HepG2 (cell line): ENCODE measurements around the gene C22orf15. TPM values are rescaled to one million over a fixed set of nuclear protein-coding genes. Genes with fewer than 3 reads are reported as not detected.

ENCODE experiments used
- CEBPZ ChIP-seq: IDR thresholded peaks from 2 replicates; pipeline ENCODE4 v1.6.1; 2012; ENCODE audit warnings: low read length, improper control_type of control experiment
- DRAP1 ChIP-seq: IDR thresholded peaks from 2 replicates; pipeline ENCODE4 v1.6.1; 2016; ENCODE audit warnings: missing genetic modification reagents, missing compliant biosample characterization
- FOXC1 ChIP-seq: sonication (generic); formaldehyde crosslinking; IDR thresholded peaks from 2 replicates; pipeline ENCODE4 v1.8.0; 2022; ENCODE audit warnings: mild to moderate bottlenecking, missing genetic modification reagents, borderline replicate concordance
- IKZF1 ChIP-seq: fragments of 450-650 bp; IDR thresholded peaks from 2 replicates; pipeline ENCODE4 v1.7.1; 2016
- MZF1 ChIP-seq: sonication (generic); formaldehyde crosslinking; IDR thresholded peaks from 2 replicates; pipeline ENCODE4 v1.8.1; 2023; ENCODE audit warnings: mild to moderate bottlenecking, missing genetic modification reagents, borderline replicate concordance
- RAD21 ChIP-seq: fragments of 450-650 bp; formaldehyde crosslinking; IDR thresholded peaks from 2 replicates; pipeline ENCODE4 v1.5.0; 2020; ENCODE audit warnings: mild to moderate bottlenecking
- RARG ChIP-seq: sonication (generic); formaldehyde crosslinking; IDR thresholded peaks from 2 replicates; pipeline ENCODE4 v1.4.0; 2020; ENCODE audit warnings: low read depth, mild to moderate bottlenecking, missing genetic modification reagents
- SAFB2 ChIP-seq: sonication (generic); formaldehyde crosslinking; IDR thresholded peaks from 2 replicates; pipeline ENCODE4 v1.5.1; 2020; ENCODE audit warnings: missing genetic modification reagents, low read depth, mild to moderate bottlenecking, borderline replicate concordance
- SKIL ChIP-seq: sonication (generic); formaldehyde crosslinking; IDR thresholded peaks from 2 replicates; pipeline ENCODE4 v1.8.0; 2022; ENCODE audit warnings: missing genetic modification reagents, mild to moderate bottlenecking, moderate library complexity, borderline replicate concordance
- ZBTB49 ChIP-seq: sonication (generic); formaldehyde crosslinking; IDR thresholded peaks from 2 replicates; pipeline ENCODE4 v1.4.0; 2020; ENCODE audit warnings: missing genetic modification reagents, borderline replicate concordance
- ZNF251 ChIP-seq: sonication (generic); formaldehyde crosslinking; IDR thresholded peaks from 2 replicates; pipeline ENCODE4 v1.9.0; 2021; ENCODE audit warnings: mild to moderate bottlenecking, missing genetic modification reagents
- ZNF274 ChIP-seq: sonication (generic); formaldehyde crosslinking; IDR thresholded peaks from 2 replicates; pipeline ENCODE4 v1.5.1; 2020; ENCODE audit warnings: mild to moderate bottlenecking, missing genetic modification reagents
- ZNF362 ChIP-seq: sonication (generic); formaldehyde crosslinking; IDR thresholded peaks from 2 replicates; pipeline ENCODE4 v1.4.0; 2020; ENCODE audit warnings: missing genetic modification reagents, mild to moderate bottlenecking, borderline replicate concordance
- ZNF589 ChIP-seq: sonication (generic); formaldehyde crosslinking; conservative IDR thresholded peaks from 2 replicates; pipeline ENCODE4 v1.8.0; 2022; ENCODE audit warnings: mild to moderate bottlenecking, moderate library complexity, missing genetic modification reagents
- ZNF644 ChIP-seq: IDR thresholded peaks from 2 replicates; pipeline ENCODE4 v1.6.1; 2016; ENCODE audit warnings: low read depth
- ZNF660 ChIP-seq: sonication (generic); formaldehyde crosslinking; IDR thresholded peaks from 2 replicates; pipeline ENCODE4 v1.5.1; 2020; ENCODE audit warnings: mild to moderate bottlenecking, low read depth, missing genetic modification reagents, borderline replicate concordance
- polyA plus RNA-seq, 8 experiments: library from polyadenylated mRNA; depleted of rRNA in 3 of 8; stranded (reverse) in 7 of 8; unstranded in 1 of 8; fragments of >200 nt; fragmentation: Illumina TruSeq in 4 of 8; extraction: Trizol in 4 of 8; gene quantifications; 2 replicates each; pipeline versions ENCODE4 v1.2.1 to v1.2.3, GENCODE V29; 2011 to 2016; ENCODE audit warnings: low read depth in 4 of 8, missing spikeins in 1 of 8, mixed read lengths in 1 of 8; ENCODE audit not compliant: insufficient read depth in 1 of 8
- total RNA-seq, 5 experiments: library from RNA; depleted of rRNA; stranded (reverse); fragments of >200 nt; fragmentation: Illumina TruSeq; extraction: Trizol; gene quantifications; 2 replicates each; pipeline ENCODE4 v1.2.3, GENCODE V29; 2016; ENCODE audit warnings: low read depth in 1 of 5

Gene C22orf15
- total and polyA plus RNA-seq, 2 of the 13 experiments (the other 11 are each of a cell fraction or from before 2014, with no cell fraction given): not detected

GRCh38 chr22:23784215-23784732 lies 21.5 kb downstream of the C22orf15 start (continued):
- TF ChIP-seq ZNF644 (CRISPR knock-in tag): 0 out of 2 replicates have a peak, but pooled peaks have one; percentile 62
- peak; percentile 58; the same call in 1 of the 2 replicates for TF ChIP-seq ZNF362 (CRISPR knock-in tag)
- TF ChIP-seq ZNF274: no peak
- no peak for TF ChIP-seq FOXC1 (CRISPR knock-in tag)
- TF ChIP-seq ZBTB49: no peak
- peak; percentile 11; the same call in 1 of the 2 replicates for TF ChIP-seq DRAP1 (CRISPR knock-in tag)
- TF ChIP-seq RAD21: no peak
- TF ChIP-seq ZNF589 (CRISPR knock-in tag): no peak
- no peak for TF ChIP-seq IKZF1
- TF ChIP-seq SAFB2 (CRISPR knock-in tag): no peak
- no peak for TF ChIP-seq RARG (CRISPR knock-in tag)
- TF ChIP-seq ZNF251: no peak
- no peak for TF ChIP-seq MZF1 (CRISPR knock-in tag)
- TF ChIP-seq CEBPZ: no peak
- TF ChIP-seq SKIL (CRISPR knock-in tag): no peak
- TF ChIP-seq ZNF660 (CRISPR knock-in tag): no peak
